Lower leg skin (tissue), 3 donors: ENCODE measurements around the gene PPIL6.

Experiments used
- POLR2A ChIP-seq, 2 donors: fragments of 450-650 bp; IDR thresholded peaks; one replicate each; pipeline ENCODE4 v1.6.1; 2016 to 2017; ENCODE audit warnings: antibody characterized with exemption in 2 of 2, mild to moderate bottlenecking in 1 of 2, moderate library complexity in 1 of 2
- TF ChIP-seq, protein P1 (sequence below), 3 donors: fragments of 450-650 bp; IDR thresholded peaks; one replicate each; pipeline ENCODE4 v1.5.1; 2016; ENCODE audit warnings: antibody characterized with exemption in 3 of 3, mild to moderate bottlenecking in 3 of 3, moderate library complexity in 2 of 3

GRCh38 chr6:109372130-109372529 is 68.3 kb downstream of the PPIL6 start:
- no peak for TF ChIP-seq POLR2A (IDR thresholded peaks at IDR 0.05)
- TF ChIP-seq, protein P1, sequence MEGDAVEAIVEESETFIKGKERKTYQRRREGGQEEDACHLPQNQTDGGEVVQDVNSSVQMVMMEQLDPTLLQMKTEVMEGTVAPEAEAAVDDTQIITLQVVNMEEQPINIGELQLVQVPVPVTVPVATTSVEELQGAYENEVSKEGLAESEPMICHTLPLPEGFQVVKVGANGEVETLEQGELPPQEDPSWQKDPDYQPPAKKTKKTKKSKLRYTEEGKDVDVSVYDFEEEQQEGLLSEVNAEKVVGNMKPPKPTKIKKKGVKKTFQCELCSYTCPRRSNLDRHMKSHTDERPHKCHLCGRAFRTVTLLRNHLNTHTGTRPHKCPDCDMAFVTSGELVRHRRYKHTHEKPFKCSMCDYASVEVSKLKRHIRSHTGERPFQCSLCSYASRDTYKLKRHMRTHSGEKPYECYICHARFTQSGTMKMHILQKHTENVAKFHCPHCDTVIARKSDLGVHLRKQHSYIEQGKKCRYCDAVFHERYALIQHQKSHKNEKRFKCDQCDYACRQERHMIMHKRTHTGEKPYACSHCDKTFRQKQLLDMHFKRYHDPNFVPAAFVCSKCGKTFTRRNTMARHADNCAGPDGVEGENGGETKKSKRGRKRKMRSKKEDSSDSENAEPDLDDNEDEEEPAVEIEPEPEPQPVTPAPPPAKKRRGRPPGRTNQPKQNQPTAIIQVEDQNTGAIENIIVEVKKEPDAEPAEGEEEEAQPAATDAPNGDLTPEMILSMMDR (IDR thresholded peaks at IDR 0.05) = no peak
